ENCODE measurements around the gene CDK14.

The CDK14 gene

GRCh38 chr7:90817846-90818245 is 221.7 kb downstream of the CDK14 start:
- no peak for DNase-seq

GRCh38 chr7:90818341-90818740 is 222.2 kb downstream of the CDK14 start:
- DNase-seq = no peak

GRCh38 chr7:90821961-90822620 is 226.0 kb downstream of the CDK14 start:
- no peak for DNase-seq

GRCh38 chr7:90824386-90825307 is 228.5 kb downstream of the CDK14 start:
- no peak for DNase-seq

- no peak for DNase-seq
Observed at GRCh38 chr7:90825779-90826178, 229.7 kb downstream of the CDK14 start.

GRCh38 chr7:90828601-90829000 is 232.5 kb downstream of the CDK14 start:
- no peak for DNase-seq

- DNase-seq = no peak
Observed at GRCh38 chr7:90830308-90830707, 234.2 kb downstream of the CDK14 start.

GRCh38 chr7:90832726-90833125 is 236.6 kb downstream of the CDK14 start:
- DNase-seq = no peak

GRCh38 chr7:90833443-90833842 is 237.3 kb downstream of the CDK14 start:
- no peak for DNase-seq

- DNase-seq = no peak
Observed at GRCh38 chr7:90834771-90835170, 238.7 kb downstream of the CDK14 start.

- DNase-seq = no peak
Observed at GRCh38 chr7:90835861-90836260, 239.7 kb downstream of the CDK14 start.

- no peak for DNase-seq
Observed at GRCh38 chr7:90836937-90837336, 240.8 kb downstream of the CDK14 start.

- no peak for DNase-seq
Observed at GRCh38 chr7:90838799-90839198, 242.7 kb downstream of the CDK14 start.

GRCh38 chr7:90839316-90839715 is 243.2 kb downstream of the CDK14 start:
- DNase-seq = no peak

GRCh38 chr7:90839727-90840291 is 243.7 kb downstream of the CDK14 start:
- DNase-seq = no peak

- DNase-seq = no peak
Observed at GRCh38 chr7:90841759-90842429, 245.8 kb downstream of the CDK14 start.

GRCh38 chr7:90842430-90842788 is 246.3 kb downstream of the CDK14 start:
- no peak for DNase-seq

GRCh38 chr7:90843472-90843871 is 247.4 kb downstream of the CDK14 start:
- no peak for DNase-seq

GRCh38 chr7:90844421-90844820 is 248.3 kb downstream of the CDK14 start:
- no peak for DNase-seq

GRCh38 chr7:90846192-90846591 is 250.1 kb downstream of the CDK14 start:
- no peak for DNase-seq

- DNase-seq = no peak
Observed at GRCh38 chr7:90850066-90850465, 253.9 kb downstream of the CDK14 start.

- no peak for DNase-seq
Observed at GRCh38 chr7:90850471-90850870, 254.3 kb downstream of the CDK14 start.

GRCh38 chr7:90853205-90853604 is 257.1 kb downstream of the CDK14 start:
- DNase-seq = no peak

Measured in activated CD4-positive, CD25-positive, alpha-beta regulatory T cell (primary cell).